NB4 (cell line): Measurements from ENCODE around the gene DTNBP1.

Experiments used
- CTCF ChIP-seq: IDR thresholded peaks from one replicate; pipeline ENCODE4 v1.5.1; 2012; ENCODE audit warnings: low read depth, low read length
- MAX ChIP-seq: IDR thresholded peaks from 2 replicates; pipeline ENCODE4 v1.6.1; 2011; ENCODE audit warnings: low read depth, low read length
- POLR2A ChIP-seq: IDR thresholded peaks from 2 replicates; pipeline ENCODE4 v1.6.1; 2011; ENCODE audit warnings: mild to moderate bottlenecking; ENCODE audit not compliant: insufficient read length; ENCODE audit errors: extremely low read depth

GRCh38 chr6:15519681-15520080 is 143.1 kb downstream of the DTNBP1 start:
- TF ChIP-seq CTCF = no peak
- no peak for TF ChIP-seq MAX
- no peak for TF ChIP-seq POLR2A
